NK-92 (cell line): ENCODE measurements around the gene CPN2.

Experiments used
- DNase-seq: peaks from one replicate; lab custom pipeline; 2025; ENCODE audit not compliant: unreplicated experiment; lab: John Stamatoyannopoulos, UW

The CPN2 gene

GRCh38 chr3:194315088-194315964 is 35.8 kb downstream of the CPN2 start:
- DNase-seq: no peak

GRCh38 chr3:194314388-194315068 is 36.6 kb downstream of the CPN2 start:
- DNase-seq: no peak

- DNase-seq: no peak
Observed at GRCh38 chr3:194313560-194314387, 37.4 kb downstream of the CPN2 start.

GRCh38 chr3:194312743-194313281 is 38.3 kb downstream of the CPN2 start:
- no peak for DNase-seq

- no peak for DNase-seq
Observed at GRCh38 chr3:194312186-194312742, 38.9 kb downstream of the CPN2 start.

GRCh38 chr3:194311000-194311399 is 40.1 kb downstream of the CPN2 start:
- DNase-seq: no peak

- no peak for DNase-seq
Observed at GRCh38 chr3:194310060-194310835, 40.9 kb downstream of the CPN2 start.

GRCh38 chr3:194308601-194309449 is 42.3 kb downstream of the CPN2 start:
- no peak for DNase-seq

- no peak for DNase-seq
Observed at GRCh38 chr3:194307849-194308248, 43.3 kb downstream of the CPN2 start.

GRCh38 chr3:194306771-194307640 is 44.1 kb downstream of the CPN2 start:
- no peak for DNase-seq

GRCh38 chr3:194306109-194306686 is 44.9 kb downstream of the CPN2 start:
- DNase-seq: no peak

- no peak for DNase-seq
Observed at GRCh38 chr3:194305356-194306108, 45.6 kb downstream of the CPN2 start.

- DNase-seq: no peak
Observed at GRCh38 chr3:194304186-194304917, 46.8 kb downstream of the CPN2 start.

GRCh38 chr3:194303749-194304148 is 47.4 kb downstream of the CPN2 start:
- no peak for DNase-seq

GRCh38 chr3:194301730-194302129 is 49.4 kb downstream of the CPN2 start:
- no peak for DNase-seq

GRCh38 chr3:194300936-194301335 is 50.2 kb downstream of the CPN2 start:
- no peak for DNase-seq

- no peak for DNase-seq
Observed at GRCh38 chr3:194300382-194300758, 50.8 kb downstream of the CPN2 start.
